ENCODE measurements around the gene NOVA1.

The NOVA1 gene

GRCh38 chr14:26443654-26444053, 154.2 kb downstream of the NOVA1 start:
- DNase-seq = no peak

GRCh38 chr14:26429205-26429604, 168.6 kb downstream of the NOVA1 start:
- no peak for DNase-seq

GRCh38 chr14:26427097-26427496, 170.7 kb downstream of the NOVA1 start:
- no peak for DNase-seq

- no peak for DNase-seq
These were observed 173.3 kb downstream of the NOVA1 start for GRCh38 chr14:26424537-26424936.

- no peak for DNase-seq
These were observed 182.2 kb downstream of the NOVA1 start for GRCh38 chr14:26415618-26416123.

- DNase-seq = no peak
These were observed 182.9 kb downstream of the NOVA1 start for GRCh38 chr14:26414926-26415325.

GRCh38 chr14:26414103-26414502, 183.7 kb downstream of the NOVA1 start:
- no peak for DNase-seq

- no peak for DNase-seq
These were observed 185.4 kb downstream of the NOVA1 start for GRCh38 chr14:26412421-26412820.

GRCh38 chr14:26410189-26410685, 187.6 kb downstream of the NOVA1 start:
- no peak for DNase-seq

- no peak for DNase-seq
These were observed 192.9 kb downstream of the NOVA1 start for GRCh38 chr14:26404927-26405326.

- no peak for DNase-seq
These were observed 194.1 kb downstream of the NOVA1 start for GRCh38 chr14:26403760-26404159.

GRCh38 chr14:26402126-26402525, 195.7 kb downstream of the NOVA1 start:
- DNase-seq = no peak

GRCh38 chr14:26401179-26401968, 196.5 kb downstream of the NOVA1 start:
- DNase-seq = no peak

GRCh38 chr14:26400373-26400772, 197.5 kb downstream of the NOVA1 start:
- DNase-seq = no peak

- DNase-seq = no peak
These were observed 199.2 kb downstream of the NOVA1 start for GRCh38 chr14:26398616-26399015.

Data from activated CD8-positive, alpha-beta memory T cell treated with anti-CD3 and anti-CD28 coated beads, Interleukin-2, amount 50 U/mL, for 4 hours (primary cell).